GM21723 (cell line): Measurements from ENCODE around the gene STARD5.
A peak's percentile ranks its signal among the peaks of the same experiment; 100 is the strongest.

ENCODE experiments used
- ATAC-seq: cut with Tn5 transposase; IDR thresholded peaks from one replicate; pipeline ENCODE4 v1.9.1; 2021; ENCODE audit warnings: mild to moderate bottlenecking, moderate library complexity; ENCODE audit not compliant: unreplicated experiment

STARD5 gene

DNA sequence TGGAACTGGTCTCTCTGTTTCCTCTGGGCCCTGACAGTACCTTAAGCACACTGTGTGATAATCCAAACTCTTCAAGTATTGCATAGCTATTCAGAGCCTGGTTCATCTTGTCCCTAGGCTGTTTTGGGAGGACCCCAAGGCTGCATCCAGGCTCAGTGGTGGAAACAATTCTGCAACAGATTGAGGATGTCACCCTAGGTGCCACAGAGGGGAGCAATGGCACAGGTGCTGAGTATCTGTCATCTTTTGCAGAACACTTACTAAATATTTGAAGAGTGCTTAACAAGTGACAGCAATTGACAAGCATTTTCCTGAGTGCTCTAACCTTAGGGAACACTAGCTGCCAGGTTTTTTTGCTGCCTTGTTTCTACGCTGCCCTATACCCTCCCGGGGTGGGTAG is 27.8 kb downstream of the STARD5 start:
- no peak for ATAC-seq

DNA sequence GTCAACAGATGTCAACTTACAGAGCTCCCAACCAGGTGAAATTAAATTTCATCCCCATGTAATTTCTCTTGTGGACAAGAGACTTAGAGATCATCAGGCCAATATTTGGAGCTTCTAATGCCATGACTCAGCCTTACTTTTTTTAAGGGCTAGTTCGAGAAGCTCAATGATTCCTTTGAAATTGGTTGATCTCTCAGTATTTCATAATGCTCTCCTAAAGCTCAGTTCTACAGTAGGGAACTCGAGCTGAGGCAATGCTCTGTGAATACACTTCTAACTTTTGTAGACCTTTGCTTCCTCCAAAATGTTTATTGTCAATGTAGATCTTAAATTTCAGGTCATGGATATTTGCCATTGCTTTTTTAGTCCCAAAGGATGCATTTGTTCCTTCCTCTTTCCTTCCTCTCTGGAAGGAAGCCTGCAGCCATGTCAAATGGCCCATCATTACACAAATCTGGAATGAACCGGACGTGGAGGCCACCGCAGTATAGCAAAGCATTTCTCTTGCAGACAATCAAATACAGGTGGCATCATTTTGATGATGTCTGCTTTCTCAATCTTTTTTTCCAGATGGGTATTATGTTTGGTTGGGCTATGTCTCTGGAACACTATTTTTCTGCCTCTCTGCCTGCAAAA is 28.3 kb downstream of the STARD5 start:
- no peak for ATAC-seq

DNA sequence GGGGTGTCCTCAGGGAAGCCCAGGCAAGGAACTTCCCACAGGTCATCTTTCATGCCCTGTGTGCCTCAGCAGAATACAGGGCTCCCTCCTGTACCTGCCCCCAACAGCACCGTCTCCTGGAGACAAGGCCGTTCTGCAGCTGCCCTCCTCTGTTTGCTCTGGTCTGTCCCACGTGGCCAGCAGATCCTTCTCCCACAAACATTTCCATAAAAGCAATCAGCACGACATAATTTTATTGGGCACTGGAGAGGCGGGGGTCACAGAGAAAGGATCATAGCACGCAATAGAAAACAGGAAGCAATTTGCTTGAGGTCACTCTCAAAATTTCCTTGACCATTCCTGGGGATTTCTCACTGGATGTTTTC is 29.4 kb downstream of the STARD5 start:
- no peak for ATAC-seq

DNA sequence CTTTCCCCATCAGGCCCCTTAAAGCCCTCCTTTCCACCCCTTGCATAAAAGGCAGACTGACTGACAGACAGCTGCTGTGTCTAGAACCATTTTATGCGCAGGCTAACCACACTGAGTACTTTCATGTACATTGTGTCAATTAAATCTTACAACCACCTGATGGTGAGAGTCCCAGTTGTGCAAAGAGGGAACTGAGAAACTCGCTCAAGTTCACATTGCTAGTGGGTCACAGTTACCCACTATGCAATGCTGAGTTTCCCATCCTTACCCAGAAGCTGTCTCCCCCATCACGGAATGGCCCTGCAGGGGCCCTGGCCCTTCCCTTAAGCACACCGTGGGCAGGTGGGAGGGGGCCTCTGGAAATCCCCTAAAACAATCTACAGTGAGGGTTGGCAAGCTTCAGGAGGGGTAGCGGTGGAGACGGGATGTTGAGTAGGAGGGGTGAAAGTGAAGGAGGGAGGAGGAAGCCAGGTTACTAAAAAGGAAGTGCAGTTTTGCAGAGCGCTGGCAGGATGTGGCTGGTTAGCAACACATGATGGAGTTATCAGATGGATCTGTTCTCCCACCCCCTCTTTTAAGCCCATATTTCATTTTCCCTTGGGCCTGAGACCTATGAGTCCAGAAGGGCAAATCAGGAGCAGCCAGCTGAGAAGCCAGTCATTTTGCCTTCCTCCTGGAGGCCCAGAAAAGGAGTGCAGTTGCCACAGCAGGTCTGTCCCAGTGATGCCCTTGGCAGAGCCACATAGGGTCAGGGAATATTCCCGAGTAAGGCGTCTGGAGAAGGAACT is 30.0 kb downstream of the STARD5 start:
- peak; percentile 62 for ATAC-seq

DNA sequence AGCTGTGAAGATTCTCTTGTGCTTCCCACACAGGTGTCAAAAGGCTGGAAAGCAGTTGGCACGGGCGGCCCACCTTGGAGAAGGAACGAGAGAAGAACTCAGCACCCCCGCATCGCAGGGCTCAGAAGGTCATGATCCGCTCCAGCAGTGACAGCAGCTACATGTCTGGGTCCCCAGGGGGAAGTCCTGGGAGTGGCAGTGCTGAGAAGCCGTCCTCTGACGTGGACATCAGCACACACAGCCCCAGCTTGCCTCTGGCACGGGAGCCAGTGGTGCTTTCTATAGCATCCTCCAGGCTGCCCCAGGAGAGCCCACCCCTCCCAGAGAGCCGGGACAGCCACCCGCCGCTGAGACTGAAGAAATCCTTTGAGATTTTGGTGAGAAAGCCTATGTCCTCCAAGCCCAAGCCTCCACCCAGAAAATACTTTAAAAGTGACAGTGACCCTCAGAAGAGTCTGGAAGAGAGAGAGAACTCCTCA is 31.4 kb downstream of the STARD5 start:
- ATAC-seq = peak; percentile 39

DNA sequence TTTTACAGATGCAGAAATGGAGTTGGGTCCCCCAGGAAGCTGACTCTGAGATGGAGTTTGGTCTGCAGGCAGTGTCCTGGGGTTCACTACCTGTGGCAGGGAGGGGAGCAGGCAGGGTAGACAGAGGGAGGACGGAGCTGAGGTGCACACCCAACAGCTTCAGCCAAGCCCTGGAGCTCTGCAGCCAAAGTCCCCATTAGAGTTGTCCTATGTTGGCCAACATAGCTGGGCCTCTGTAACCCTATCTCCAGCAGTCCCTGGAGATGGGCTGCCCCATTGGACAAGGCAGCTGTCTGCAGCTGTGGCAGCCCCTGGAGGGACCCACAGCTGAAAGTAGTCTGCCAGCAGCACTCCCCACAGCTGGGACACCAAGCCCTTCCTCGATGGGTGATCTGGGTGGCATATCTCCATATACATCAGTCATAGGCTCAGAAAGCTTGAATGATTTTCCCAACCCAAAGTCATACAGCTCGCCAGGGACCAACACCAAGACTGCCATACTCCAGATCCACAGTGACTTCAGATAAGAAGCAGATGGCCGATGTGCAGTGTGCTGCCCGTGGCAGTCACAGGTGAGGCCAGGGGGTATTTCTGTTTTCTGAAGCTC is 31.9 kb downstream of the STARD5 start:
- ATAC-seq = peak; percentile 2

DNA sequence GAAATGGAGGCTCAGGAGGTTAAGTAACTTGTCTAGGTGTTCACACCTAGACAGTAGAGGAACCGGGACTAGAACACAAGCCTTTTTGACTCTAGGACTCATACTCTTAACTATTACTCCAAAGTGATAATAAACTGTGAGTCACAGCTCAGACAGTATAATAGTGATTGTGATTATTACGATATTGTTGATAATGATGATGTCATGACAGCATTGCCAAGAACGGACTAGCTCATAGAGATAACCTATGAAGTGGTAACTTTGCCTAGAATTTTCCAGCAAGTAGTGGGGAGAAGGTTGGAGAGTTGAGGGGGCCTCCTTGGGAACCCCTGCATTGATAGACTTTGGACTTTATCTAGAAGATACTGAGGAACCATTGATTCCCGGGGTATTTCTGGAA is 34.0 kb downstream of the STARD5 start:
- no peak for ATAC-seq

DNA sequence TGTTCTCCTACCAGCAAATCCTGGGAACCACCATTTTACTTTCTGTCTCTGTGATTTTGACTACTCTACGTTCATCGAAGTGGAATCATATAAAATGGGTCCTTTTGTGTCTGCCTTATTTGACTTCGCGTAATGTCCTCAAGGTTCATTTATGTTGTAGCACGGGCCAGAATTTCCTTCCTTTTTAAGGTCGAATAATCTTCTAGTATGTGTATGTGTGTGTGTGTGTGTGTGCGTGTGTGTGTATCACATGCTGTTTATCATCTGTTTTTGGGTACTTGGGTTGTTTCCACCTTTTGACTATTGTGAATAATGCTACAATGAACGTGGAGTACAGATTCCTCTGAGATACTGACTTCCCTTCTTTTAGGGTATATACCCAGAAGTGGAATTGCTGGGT is 35.3 kb downstream of the STARD5 start:
- ATAC-seq = no peak

DNA sequence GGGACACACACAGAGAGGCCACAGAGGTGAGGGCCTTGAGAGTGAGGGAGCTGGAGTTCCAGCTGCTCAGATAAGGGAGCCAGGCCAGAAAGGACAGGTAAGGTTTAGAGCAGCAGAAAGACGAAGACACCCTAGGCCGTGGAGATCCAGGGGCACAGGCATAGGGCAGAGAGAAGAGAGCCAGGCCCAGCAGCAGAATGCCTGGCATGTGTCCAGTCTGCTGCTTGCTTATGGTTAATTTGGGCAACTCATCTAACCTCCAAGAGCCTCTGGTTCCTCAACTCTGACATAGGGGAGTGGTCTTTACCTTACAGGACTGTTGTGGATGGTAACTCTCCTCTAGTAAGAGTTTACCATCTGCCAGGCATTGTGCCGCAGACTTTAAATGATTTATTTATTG is 35.9 kb downstream of the STARD5 start:
- ATAC-seq = no peak

DNA sequence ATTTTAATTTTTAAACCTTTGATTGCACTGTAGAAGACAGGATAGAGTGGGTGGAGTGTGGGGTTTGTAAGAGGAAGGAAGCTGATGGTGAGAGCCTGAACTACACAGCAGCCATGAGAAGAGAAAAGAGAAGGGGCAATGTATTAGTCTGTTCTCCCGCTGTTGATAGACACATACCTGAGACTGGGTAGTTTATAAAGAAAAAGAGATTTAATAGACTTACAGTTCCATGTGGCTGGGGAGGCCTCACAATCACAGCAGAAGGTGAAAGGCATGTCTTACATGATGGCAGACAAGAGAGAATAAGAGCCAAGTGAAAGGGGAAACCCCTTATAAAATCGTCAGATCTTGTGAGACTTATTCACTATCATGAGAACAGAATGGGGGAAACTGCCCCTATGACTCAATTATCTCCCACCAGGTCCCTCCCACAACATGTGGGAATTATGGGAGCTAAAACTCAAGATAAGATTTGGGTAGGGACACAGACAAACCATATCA is 37.3 kb downstream of the STARD5 start:
- peak; percentile 52 for ATAC-seq

DNA sequence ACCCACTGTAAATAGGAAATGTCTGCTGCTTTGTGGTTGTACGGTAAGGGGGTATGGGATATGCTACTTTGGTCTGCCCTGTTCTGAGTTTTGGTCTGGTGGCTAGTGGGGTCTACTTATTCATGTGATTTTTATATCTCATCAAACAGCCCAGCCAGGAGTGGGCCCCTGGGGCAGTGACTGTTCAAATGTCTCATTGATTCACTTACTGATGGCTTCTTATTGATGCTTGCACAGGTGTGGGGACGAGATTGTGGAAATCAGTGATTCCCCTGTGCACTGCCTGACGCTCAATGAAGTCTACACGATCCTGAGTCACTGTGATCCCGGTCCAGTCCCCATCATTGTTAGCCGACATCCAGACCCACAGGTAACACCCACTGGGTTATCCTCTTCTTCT is 38.5 kb downstream of the STARD5 start:
- no peak for ATAC-seq

DNA sequence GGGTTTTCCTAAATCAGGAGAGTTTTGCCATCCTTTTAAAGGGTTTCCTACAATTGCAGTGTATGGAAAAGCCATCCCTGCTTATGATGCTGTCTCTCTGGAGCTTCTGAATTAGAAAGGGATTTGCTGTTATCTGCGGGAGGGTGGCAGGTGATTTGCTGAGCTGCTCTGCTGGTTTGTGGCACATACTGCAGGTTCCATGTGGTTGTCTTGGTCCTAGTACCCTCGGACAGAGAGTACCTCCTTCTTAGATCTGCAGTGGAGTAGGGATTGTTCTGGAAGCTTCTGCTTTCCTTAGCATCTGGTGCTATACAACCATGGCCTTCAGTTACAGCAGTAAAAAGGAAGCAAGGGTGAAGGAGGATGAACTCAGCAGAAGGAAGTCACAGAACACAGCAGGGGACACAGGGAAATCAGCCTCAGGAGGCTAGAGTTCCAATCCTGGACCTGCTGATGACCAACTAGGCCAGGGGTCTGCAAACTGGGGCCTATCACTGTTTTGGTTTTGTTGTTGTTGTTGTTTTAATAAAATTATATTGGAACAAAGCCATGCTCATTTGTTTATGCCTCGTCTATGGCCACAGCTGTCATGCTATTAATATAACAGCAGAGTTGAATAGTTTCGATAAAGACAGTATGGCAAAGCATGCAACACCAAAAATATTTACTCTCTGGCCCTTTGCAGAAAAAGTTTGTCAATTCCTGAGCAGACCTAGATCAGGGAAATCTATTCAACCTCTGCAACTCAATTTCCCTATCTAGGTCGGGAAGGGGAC is 39.5 kb downstream of the STARD5 start:
- ATAC-seq = no peak

DNA sequence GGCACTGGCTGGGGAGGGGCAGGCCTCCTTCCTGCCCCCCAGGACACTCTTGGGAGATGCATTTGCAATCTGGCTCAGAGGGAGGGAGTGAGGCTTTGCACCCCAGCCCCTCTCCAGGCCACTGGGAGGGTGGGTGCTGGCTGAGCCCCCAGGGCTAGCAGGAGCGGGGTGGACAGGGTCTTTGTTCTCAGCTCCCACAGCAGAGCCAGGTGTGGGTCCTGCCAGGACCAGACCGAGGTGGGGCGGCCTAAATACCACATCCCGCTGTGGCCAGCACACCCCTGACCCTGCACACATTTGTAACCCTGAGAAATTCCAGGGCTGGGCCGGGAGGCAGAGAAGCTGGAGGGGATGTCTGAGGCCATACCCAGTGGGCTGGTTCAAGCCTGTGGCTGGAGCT is 41.0 kb downstream of the STARD5 start:
- ATAC-seq = no peak

DNA sequence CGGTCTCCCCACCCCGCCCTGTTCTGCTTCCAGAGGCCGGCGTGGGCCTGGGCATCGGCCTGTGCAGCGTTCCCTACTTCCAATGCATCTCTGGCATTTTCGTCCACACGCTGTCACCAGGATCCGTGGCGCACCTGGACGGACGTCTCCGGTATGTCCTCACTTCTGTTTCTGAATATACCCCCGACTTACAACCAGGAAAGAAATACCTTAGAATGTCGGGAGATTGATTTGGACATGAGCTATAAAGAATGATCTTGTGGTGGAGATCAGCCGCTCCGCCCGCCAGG is 41.4 kb downstream of the STARD5 start:
- ATAC-seq = no peak

DNA sequence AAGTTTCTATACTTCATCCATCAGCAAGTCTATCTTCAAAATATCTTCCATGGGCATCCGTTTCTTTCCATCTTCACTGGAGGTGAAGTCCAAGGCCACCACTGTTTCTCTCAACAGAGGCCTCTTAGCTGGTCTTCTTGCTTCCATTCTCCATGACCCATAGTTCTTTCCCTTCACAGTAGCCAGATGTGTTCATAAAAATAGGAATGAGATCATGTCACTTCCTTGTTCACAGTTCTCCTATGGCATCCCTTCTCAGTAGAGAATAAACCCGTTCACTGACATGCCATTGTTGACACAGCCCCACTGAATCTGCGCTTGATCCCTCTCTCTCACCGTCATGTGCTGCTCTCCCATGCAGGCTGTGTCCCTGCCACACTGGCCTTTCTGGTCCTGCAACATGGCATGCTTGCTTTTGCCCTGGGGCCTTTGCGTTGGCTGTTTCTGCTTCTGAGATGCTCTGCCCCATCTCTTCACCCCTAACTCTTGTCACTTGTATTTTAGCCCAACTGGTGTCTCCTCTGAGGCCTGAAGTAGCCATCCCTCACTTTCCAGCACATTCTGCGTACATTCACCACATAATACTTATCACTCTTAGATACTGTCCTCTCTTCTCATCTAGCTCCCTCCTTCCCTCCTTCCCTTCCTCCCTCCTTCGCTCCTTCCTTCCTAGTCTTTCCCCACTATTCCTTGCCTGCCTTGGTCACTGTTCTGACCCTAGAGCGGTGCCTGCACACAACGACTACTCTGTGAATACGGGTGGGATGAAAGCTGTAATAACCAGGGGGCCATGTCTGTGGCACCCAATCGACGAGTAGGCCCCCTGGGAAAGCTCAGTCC is 42.0 kb downstream of the STARD5 start:
- no peak for ATAC-seq

DNA sequence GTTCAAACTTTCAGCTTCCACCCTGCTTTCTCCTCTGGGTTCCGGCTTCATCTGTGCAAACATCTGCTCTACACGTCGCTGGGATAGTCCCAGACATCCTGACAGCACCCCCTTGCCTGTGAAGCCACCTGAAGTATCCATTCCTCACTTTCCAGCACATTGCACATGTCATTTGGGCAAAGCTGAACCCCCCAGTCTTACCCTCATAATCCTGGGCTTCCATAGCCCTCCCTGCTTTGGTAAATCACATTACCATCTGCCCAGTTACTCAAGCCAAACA is 42.5 kb downstream of the STARD5 start:
- ATAC-seq = no peak

DNA sequence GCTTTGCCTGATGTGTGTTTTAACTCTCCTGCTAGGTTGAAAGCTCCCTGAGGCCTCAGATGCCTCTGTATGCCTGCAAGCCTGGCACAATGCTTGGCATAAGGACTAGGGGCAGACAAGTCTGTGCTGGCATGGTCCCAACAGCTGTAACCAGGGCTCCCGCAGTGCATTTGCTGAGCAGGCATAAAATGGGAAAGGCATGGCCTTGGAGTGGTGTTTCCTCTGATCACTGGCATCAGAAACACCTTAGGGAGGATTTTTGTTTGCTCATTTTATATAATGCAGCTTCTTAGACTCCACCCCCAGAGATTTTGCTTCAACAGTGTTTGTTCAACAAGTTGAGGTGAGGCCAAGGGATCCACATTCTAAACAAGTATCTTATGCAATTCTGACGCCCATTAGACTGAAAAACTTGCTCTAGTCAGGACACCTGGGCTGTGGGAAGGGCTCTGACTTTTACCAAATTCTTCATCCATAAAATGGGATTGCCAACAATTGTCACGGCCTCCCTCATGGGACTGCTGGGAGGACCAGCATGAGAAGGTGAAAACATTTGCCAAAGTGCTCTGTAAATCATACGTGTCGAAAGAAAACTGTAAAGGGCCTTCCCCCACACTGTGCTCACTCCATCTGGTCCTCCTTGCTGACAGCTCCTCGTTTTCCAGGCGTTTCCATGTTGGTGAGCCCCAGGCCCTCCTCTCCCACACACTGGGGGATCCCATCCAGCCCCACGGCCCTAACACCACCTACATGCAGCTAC is 43.1 kb downstream of the STARD5 start:
- ATAC-seq = no peak

DNA sequence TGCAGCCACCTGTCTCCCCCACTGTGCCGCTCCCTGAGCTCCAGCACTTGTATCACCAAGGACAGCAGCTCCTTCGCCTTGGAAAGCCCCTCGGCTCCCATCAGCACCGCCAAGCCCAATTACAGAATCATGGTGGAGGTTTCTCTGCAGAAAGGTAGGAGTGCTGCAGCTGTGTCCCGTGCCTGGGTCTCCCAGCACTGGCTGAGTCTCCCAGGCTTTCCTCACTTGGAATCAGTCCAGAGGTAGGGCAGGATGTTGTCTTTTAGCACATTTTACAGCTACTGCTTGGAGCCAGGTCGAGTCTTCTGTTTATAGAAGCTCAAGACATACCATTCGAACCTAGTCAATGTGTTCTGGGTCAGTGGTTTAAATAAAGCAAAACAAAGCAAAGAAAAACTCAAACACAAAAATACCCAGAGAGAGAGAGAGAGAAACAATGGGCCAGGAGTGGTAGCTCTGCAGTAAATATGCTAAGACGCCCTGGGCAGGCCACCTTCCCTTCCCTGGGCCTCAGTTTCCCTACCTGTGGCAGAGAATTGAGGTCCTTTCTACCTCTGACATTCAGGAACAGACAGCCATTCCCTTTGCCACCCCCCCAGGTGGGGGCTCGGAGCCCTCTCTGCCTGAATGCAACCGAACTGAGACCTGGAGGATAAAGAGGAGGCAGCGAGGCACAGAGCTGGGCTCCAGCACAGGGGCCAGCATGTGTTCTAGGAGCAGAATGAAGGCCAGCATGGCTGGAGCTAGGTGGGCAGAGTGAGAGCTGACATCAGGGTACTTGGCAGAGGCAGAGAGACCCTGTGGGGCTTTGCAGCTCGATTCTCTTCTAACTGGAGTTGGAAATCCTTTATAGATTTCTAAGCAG is 44.1 kb downstream of the STARD5 start:
- ATAC-seq = no peak
